Measurements from ENCODE around the gene OR6Q1. TPM values are rescaled to one million over a fixed set of nuclear protein-coding genes. Genes with fewer than 3 reads are reported as not detected.

Gene OR6Q1
- total RNA-seq, 1 donor from 2014 or later = not detected

DNA sequence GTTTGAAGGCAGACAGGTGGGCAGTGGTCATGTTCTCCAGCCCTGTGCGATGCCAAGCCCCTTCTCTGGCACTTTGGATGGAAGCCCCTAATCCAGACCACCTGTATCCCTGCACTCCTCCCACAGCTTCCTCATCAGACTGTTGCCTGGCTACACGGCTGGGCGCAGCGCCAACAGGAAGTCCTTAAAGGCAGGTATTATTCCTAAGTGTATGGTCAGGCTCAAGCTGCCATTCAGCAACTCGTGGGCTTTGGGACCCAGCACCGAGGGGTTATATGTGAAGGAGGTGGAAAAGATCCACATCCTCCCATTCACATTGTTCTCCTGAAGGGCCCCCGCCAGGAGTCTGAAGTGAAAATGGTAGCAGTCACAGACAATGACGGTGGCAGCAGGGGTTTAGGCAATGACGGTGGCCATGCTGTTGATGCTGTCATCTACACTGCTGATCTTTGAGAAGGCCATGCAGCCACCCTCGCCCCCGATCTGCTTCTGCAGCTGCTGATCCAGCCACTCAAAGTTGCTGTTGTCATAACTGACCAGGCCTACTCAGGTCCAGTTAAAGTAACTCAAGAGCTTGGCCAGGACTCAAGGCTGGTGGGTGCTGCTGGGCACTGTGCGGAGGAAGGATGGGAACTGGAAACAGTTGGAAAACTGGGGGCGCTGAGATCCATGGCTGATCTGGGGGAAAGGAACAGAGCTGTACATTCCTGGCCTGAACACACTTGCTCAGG is 27.7 kb downstream of the OR6Q1 start:
- Mint-ChIP-seq H3K36me3 (ENCODE audit: low read depth) (no peaks in the 10 kb centered on the region), H3K27ac (ENCODE audit: unreplicated experiment) (peak overlapping the region; percentile 78), H3K9me3 (peaks cover 6% of the 10 kb centered on the region), H3K27me3 (ENCODE audit: low read depth) (no peaks in the 10 kb centered on the region), H3K4me1 (peaks cover 7% of the 10 kb centered on the region), H3K4me3 (no peak overlapping the region)
- TF ChIP-seq, protein P1, sequence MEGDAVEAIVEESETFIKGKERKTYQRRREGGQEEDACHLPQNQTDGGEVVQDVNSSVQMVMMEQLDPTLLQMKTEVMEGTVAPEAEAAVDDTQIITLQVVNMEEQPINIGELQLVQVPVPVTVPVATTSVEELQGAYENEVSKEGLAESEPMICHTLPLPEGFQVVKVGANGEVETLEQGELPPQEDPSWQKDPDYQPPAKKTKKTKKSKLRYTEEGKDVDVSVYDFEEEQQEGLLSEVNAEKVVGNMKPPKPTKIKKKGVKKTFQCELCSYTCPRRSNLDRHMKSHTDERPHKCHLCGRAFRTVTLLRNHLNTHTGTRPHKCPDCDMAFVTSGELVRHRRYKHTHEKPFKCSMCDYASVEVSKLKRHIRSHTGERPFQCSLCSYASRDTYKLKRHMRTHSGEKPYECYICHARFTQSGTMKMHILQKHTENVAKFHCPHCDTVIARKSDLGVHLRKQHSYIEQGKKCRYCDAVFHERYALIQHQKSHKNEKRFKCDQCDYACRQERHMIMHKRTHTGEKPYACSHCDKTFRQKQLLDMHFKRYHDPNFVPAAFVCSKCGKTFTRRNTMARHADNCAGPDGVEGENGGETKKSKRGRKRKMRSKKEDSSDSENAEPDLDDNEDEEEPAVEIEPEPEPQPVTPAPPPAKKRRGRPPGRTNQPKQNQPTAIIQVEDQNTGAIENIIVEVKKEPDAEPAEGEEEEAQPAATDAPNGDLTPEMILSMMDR (conservative IDR thresholded peaks at IDR 0.05) = no peak
- DNase-seq (ENCODE audit: low read depth, low spot score) = no peak

DNA sequence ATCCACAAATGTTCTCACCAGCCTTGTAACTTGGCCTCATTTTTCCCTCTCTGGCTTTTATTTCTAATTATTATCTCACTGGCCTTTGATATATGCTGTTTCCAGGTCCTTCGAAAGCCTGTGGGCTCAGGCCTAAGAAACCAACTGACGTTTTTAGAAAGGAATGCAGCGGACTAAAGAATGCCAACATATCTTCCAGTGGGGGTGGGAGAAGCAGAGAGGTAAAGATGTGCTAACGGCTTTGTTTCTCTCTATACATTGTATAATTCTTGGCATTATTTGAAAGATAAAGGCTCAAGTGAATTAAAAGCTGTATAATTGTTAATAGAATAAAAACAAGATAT is 28.2 kb downstream of the OR6Q1 start:
- Mint-ChIP-seq H3K27ac (ENCODE audit: unreplicated experiment) (peak overlapping the region; percentile 78), H3K27me3 (ENCODE audit: low read depth) (no peaks in the 10 kb centered on the region), H3K9me3 (peaks cover 6% of the 10 kb centered on the region), H3K36me3 (ENCODE audit: low read depth) (no peaks in the 10 kb centered on the region), H3K4me1 (peaks cover 7% of the 10 kb centered on the region), H3K4me3 (no peak overlapping the region)
- TF ChIP-seq, protein P1 (conservative IDR thresholded peaks at IDR 0.05) = no peak
- no peak for DNase-seq (ENCODE audit: low read depth, low spot score)

DNA sequence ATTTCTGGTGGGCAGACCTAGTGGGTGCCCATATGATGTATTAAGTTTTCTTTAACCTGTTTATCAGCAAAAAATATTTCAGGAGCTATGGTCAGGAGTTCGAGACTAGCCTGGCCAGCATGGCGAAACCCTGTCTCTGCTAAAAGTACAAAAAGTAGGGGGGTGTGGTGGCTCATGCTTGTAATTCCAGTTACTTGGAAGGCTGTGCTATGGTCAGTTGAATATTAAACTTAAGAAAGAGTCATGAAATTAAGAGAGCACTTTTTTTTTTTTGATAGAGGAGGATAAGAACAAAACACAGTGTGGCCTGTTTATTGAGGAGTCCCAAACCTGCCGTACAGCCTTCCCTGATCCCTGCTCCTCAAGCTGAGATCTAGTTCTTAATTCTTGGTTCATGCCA is 29.8 kb downstream of the OR6Q1 start:
- no peaks in the 10 kb centered on the region for H3K36me3 Mint-ChIP-seq (ENCODE audit: low read depth)
- TF ChIP-seq, protein P1 (conservative IDR thresholded peaks at IDR 0.05) = no peak
- no peak overlapping the region for H3K4me3 Mint-ChIP-seq
- no peak for DNase-seq (ENCODE audit: low read depth, low spot score)
- H3K27ac Mint-ChIP-seq (ENCODE audit: unreplicated experiment) = no peak overlapping the region
- no peaks in the 10 kb centered on the region for H3K27me3 Mint-ChIP-seq (ENCODE audit: low read depth)
- H3K9me3 Mint-ChIP-seq = peaks cover 3% of the 10 kb centered on the region
- peaks cover 7% of the 10 kb centered on the region for H3K4me1 Mint-ChIP-seq

DNA sequence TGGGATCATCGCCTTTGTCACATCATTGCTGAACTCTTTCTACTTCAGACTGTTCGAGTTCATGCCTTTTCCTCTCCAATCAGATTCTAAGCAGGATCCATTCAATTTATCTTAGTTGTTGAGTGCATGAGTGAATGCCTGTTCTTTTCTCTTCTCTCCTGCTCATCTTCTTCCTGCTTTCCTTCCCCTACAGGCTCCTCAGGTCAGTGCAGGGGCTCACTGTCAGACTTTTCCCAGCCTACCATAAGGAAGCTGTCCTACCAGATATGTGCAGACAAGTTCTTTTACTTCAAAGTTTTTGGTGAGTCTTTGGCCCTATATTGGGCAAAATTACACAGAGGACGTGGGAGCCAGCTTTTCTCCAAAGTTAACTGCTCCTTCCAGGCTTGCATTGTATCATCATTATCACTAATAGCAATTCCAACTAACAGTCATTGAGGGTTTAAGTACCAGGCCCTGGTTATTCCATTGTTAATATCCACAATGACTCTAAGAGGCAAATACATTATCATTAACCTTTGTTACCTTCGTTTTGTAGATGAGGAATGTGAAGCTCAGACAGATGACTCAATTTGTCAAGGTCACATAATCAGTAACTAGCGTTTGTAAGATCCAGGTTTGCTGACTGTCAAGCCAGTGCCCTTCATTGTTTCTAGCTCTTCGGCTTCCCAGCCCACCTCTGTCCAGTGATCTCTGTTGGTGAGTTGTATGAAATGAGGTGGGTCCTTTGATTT is 30.4 kb downstream of the OR6Q1 start:
- Mint-ChIP-seq H3K4me1 (peaks cover 7% of the 10 kb centered on the region), H3K4me3 (no peak overlapping the region), H3K36me3 (ENCODE audit: low read depth) (no peaks in the 10 kb centered on the region), H3K27ac (ENCODE audit: unreplicated experiment) (no peak overlapping the region), H3K27me3 (ENCODE audit: low read depth) (no peaks in the 10 kb centered on the region), H3K9me3 (peaks cover 1% of the 10 kb centered on the region)
- no peak for DNase-seq (ENCODE audit: low read depth, low spot score)
- TF ChIP-seq, protein P1 (conservative IDR thresholded peaks at IDR 0.05) = peak; percentile 41

DNA sequence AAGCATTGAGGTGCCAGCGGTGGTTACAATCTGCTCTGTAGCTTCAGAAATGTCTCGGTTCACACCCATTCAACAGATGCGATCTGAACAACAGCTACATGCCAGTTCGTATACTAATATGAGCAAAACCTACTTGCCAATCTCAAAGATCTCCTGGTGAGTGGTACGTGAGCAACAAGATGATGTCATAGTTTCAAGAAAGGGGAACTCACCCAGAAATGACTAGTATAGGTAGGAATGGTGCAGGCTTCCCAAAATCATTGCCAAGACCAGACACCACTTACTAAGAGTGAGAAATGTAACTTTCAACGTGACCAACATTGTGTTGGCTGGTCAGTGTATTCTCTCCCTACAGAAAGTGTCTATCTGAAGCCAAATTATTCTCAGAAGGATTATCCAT is 31.1 kb downstream of the OR6Q1 start:
- TF ChIP-seq, protein P1 (conservative IDR thresholded peaks at IDR 0.05) = no peak
- Mint-ChIP-seq H3K9me3 (no peaks in the 10 kb centered on the region), H3K4me1 (peaks cover 7% of the 10 kb centered on the region), H3K36me3 (ENCODE audit: low read depth) (no peaks in the 10 kb centered on the region), H3K4me3 (no peak overlapping the region), H3K27ac (ENCODE audit: unreplicated experiment) (no peak overlapping the region), H3K27me3 (ENCODE audit: low read depth) (no peaks in the 10 kb centered on the region)
- DNase-seq (ENCODE audit: low read depth, low spot score) = no peak

All from neural crest cell (in vitro differentiated cells).